Karpas-422 (cell line): ENCODE data around the gene PARK7. TPM values are rescaled to one million over a fixed set of nuclear protein-coding genes. Genes with fewer than 3 reads are reported as not detected.

ENCODE experiments used
- DNase-seq: peaks from one replicate; pipeline ENCODE4 v3.0.0-alpha.2; 2015
- H2AFZ ChIP-seq: fragments of 200-600 bp; sonication (generic); 2 replicates; pipeline ENCODE4 v1.6.1; 2014; ENCODE audit warnings: antibody characterized with exemption, low read length, mixed read lengths
- H3K27ac ChIP-seq: fragments of 200-600 bp; sonication (generic); 2 replicates; pipeline ENCODE4 v1.5.1; 2014; ENCODE audit warnings: mild to moderate bottlenecking, low read length, moderate library complexity
- H3K27me3 ChIP-seq: fragments of 200-600 bp; sonication (generic); 2 replicates; pipeline ENCODE4 v1.6.1; 2014; ENCODE audit warnings: low read length, mixed read lengths
- H3K36me3 ChIP-seq: fragments of 200-600 bp; sonication (generic); 2 replicates; pipeline ENCODE4 v1.6.1; 2014; ENCODE audit warnings: low read length, mixed read lengths; ENCODE audit not compliant: insufficient read depth
- H3K4me1 ChIP-seq: fragments of 200-600 bp; sonication (generic); 2 replicates; pipeline ENCODE4 v1.6.1; 2014; ENCODE audit warnings: mild to moderate bottlenecking, low read length, mixed read lengths
- H3K4me2 ChIP-seq: fragments of 200-600 bp; sonication (generic); 2 replicates; pipeline ENCODE4 v1.6.1; 2014; ENCODE audit warnings: low read length, low read depth, mild to moderate bottlenecking; ENCODE audit not compliant: poor library complexity, severe bottlenecking
- H3K4me3 ChIP-seq: fragments of 200-600 bp; sonication (generic); 2 replicates; pipeline ENCODE4 v1.5.1; 2014; ENCODE audit warnings: mild to moderate bottlenecking, antibody characterized with exemption, low read length, mixed read lengths
- H3K79me2 ChIP-seq: fragments of 200-600 bp; sonication (generic); 2 replicates; pipeline ENCODE4 v1.6.1; 2014; ENCODE audit warnings: mild to moderate bottlenecking, low read length, mixed read lengths
- H3K9ac ChIP-seq: fragments of 200-600 bp; sonication (generic); 2 replicates; pipeline ENCODE4 v1.6.0; 2014; ENCODE audit warnings: low read length
- H3K9me2 ChIP-seq: fragments of 200-600 bp; sonication (generic), shearing (Covaris generic); replicated peaks from 2 replicates; pipeline ENCODE4 v1.6.0; 2014; ENCODE audit warnings: mild to moderate bottlenecking, low read length, moderate library complexity; ENCODE audit not compliant: insufficient read depth
- H3K9me3 ChIP-seq: fragments of 300-700, 200-600 bp; sonication (generic); 2 replicates; pipeline ENCODE4 v1.6.1; 2014; ENCODE audit warnings: low read length, mixed read lengths
- H4K20me1 ChIP-seq: fragments of 200-600 bp; sonication (generic); 2 replicates; pipeline ENCODE4 v1.6.1; 2014; ENCODE audit warnings: mild to moderate bottlenecking, antibody characterized with exemption, low read length, low read depth; ENCODE audit not compliant: insufficient read depth
- total RNA-seq: library from RNA; depleted of rRNA; stranded (reverse); fragments of >200 nt; shearing (Covaris generic); gene quantifications from 2 replicates; pipeline ENCODE4 v1.2.3, GENCODE V29; 2014; ENCODE audit warnings: low replicate concordance

The PARK7 gene
- total RNA-seq, 1 experiment from 2014 or later = 146 TPM

GRCh38 chr1:8011923-8012858 is 50.7 kb downstream of the PARK7 start:
- H2AFZ ChIP-seq = no peak overlapping the region
- H3K9me2 ChIP-seq = no peaks in the 10 kb centered on the region
- H3K9me3 ChIP-seq = no peaks in the 10 kb centered on the region
- no peaks in the 10 kb centered on the region for H3K4me1 ChIP-seq
- H3K79me2 ChIP-seq = no peaks in the 10 kb centered on the region
- H4K20me1 ChIP-seq = no peaks in the 10 kb centered on the region
- no peak overlapping the region for H3K4me2 ChIP-seq
- no peaks in the 10 kb centered on the region for H3K36me3 ChIP-seq
- H3K27ac ChIP-seq = no peak overlapping the region
- no peak overlapping the region for H3K9ac ChIP-seq
- no peaks in the 10 kb centered on the region for H3K27me3 ChIP-seq
- no peak overlapping the region for H3K4me3 ChIP-seq
- DNase-seq = no peak

- Histone ChIP-seq H3K9ac (no peak overlapping the region), H2AFZ (no peak overlapping the region), H3K36me3 (no peaks in the 10 kb centered on the region), H3K4me1 (no peaks in the 10 kb centered on the region), H3K4me2 (no peak overlapping the region), H3K9me3 (no peaks in the 10 kb centered on the region), H4K20me1 (no peaks in the 10 kb centered on the region), H3K4me3 (no peak overlapping the region), H3K79me2 (no peaks in the 10 kb centered on the region), H3K27ac (no peak overlapping the region), H3K9me2 (no peaks in the 10 kb centered on the region), H3K27me3 (no peaks in the 10 kb centered on the region)
- DNase-seq = no peak
These were observed 51.4 kb downstream of the PARK7 start for GRCh38 chr1:8012955-8013354.

GRCh38 chr1:8013399-8013798 is 51.9 kb downstream of the PARK7 start:
- no peak for DNase-seq
- Histone ChIP-seq H3K4me3 (no peak overlapping the region), H4K20me1 (no peaks in the 10 kb centered on the region), H3K4me1 (no peaks in the 10 kb centered on the region), H3K9ac (no peak overlapping the region), H3K9me2 (no peaks in the 10 kb centered on the region), H2AFZ (no peak overlapping the region), H3K27me3 (no peaks in the 10 kb centered on the region), H3K27ac (no peak overlapping the region), H3K79me2 (no peaks in the 10 kb centered on the region), H3K9me3 (no peaks in the 10 kb centered on the region), H3K4me2 (no peak overlapping the region), H3K36me3 (no peaks in the 10 kb centered on the region)

GRCh38 chr1:8013800-8014199 is 52.3 kb downstream of the PARK7 start:
- H3K9ac ChIP-seq = no peak overlapping the region
- no peaks in the 10 kb centered on the region for H4K20me1 ChIP-seq
- no peaks in the 10 kb centered on the region for H3K9me3 ChIP-seq
- H2AFZ ChIP-seq = no peak overlapping the region
- H3K4me2 ChIP-seq = no peak overlapping the region
- no peaks in the 10 kb centered on the region for H3K27me3 ChIP-seq
- H3K36me3 ChIP-seq = no peaks in the 10 kb centered on the region
- H3K9me2 ChIP-seq = no peaks in the 10 kb centered on the region
- no peak for DNase-seq
- H3K4me3 ChIP-seq = no peak overlapping the region
- H3K4me1 ChIP-seq = no peaks in the 10 kb centered on the region
- no peak overlapping the region for H3K27ac ChIP-seq
- H3K79me2 ChIP-seq = no peaks in the 10 kb centered on the region

GRCh38 chr1:8014381-8014988 is 53.0 kb downstream of the PARK7 start:
- no peaks in the 10 kb centered on the region for H3K79me2 ChIP-seq
- no peak overlapping the region for H3K4me2 ChIP-seq

GRCh38 chr1:8015036-8015808 is 53.7 kb downstream of the PARK7 start:
- Histone ChIP-seq H2AFZ (no peak overlapping the region), H3K36me3 (no peaks in the 10 kb centered on the region), H3K9me2 (no peaks in the 10 kb centered on the region), H3K9me3 (no peaks in the 10 kb centered on the region), H3K9ac (no peak overlapping the region), H3K27ac (no peak overlapping the region), H3K4me2 (no peak overlapping the region), H4K20me1 (no peaks in the 10 kb centered on the region), H3K4me1 (no peaks in the 10 kb centered on the region), H3K27me3 (no peaks in the 10 kb centered on the region), H3K4me3 (no peak overlapping the region), H3K79me2 (no peaks in the 10 kb centered on the region)
- DNase-seq = peak; percentile 77

More at GRCh38 chr1:8014381-8014988, 53.0 kb downstream of the PARK7 start:
- no peaks in the 10 kb centered on the region for H3K9me2 ChIP-seq
- H3K27ac ChIP-seq = no peak overlapping the region
- no peak overlapping the region for H3K9ac ChIP-seq
- no peak overlapping the region for H3K4me3 ChIP-seq
- no peaks in the 10 kb centered on the region for H3K36me3 ChIP-seq
- H4K20me1 ChIP-seq = no peaks in the 10 kb centered on the region
- no peaks in the 10 kb centered on the region for H3K27me3 ChIP-seq
- H3K4me1 ChIP-seq = no peaks in the 10 kb centered on the region
- DNase-seq = no peak
- no peak overlapping the region for H2AFZ ChIP-seq
- no peaks in the 10 kb centered on the region for H3K9me3 ChIP-seq

- H3K4me1 ChIP-seq = no peaks in the 10 kb centered on the region
- no peak overlapping the region for H3K27ac ChIP-seq
- no peaks in the 10 kb centered on the region for H3K36me3 ChIP-seq
- no peaks in the 10 kb centered on the region for H3K27me3 ChIP-seq
- H3K9ac ChIP-seq = no peak overlapping the region
- no peaks in the 10 kb centered on the region for H4K20me1 ChIP-seq
- DNase-seq = no peak
- no peaks in the 10 kb centered on the region for H3K9me2 ChIP-seq
- no peak overlapping the region for H3K4me3 ChIP-seq
- no peak overlapping the region for H3K4me2 ChIP-seq
- no peaks in the 10 kb centered on the region for H3K9me3 ChIP-seq
- H3K79me2 ChIP-seq = no peaks in the 10 kb centered on the region
- no peak overlapping the region for H2AFZ ChIP-seq
These were observed 54.3 kb downstream of the PARK7 start for GRCh38 chr1:8015809-8016165.
